GM12875 (cell line): ENCODE results near the gene SNHG17.
A peak's percentile ranks its signal among the peaks of the same experiment; 100 is the strongest.
"Not testable (repeated sequence)": the region's sequence is repeated elsewhere in the genome, so short reads cannot be mapped to it uniquely, and the experiment has no call there.

Experiments
- H3K4me3 ChIP-seq: one replicate; pipeline ENCODE4 v1.5.1; 2011; ENCODE audit warnings: low read depth, low read length, control low read depth
- TF ChIP-seq, protein P1 (sequence below): IDR thresholded peaks from 2 replicates; pipeline ENCODE4 v1.5.1; 2011; ENCODE audit warnings: low read depth, mild to moderate bottlenecking, control low read depth, inconsistent platforms, low read length, moderate library complexity, borderline replicate concordance; ENCODE audit not compliant: insufficient read depth

SNHG17 gene

GRCh38 chr20:38446441-38447209 lies 11.5 kb upstream of the SNHG17 start:
- TF ChIP-seq, protein P1, sequence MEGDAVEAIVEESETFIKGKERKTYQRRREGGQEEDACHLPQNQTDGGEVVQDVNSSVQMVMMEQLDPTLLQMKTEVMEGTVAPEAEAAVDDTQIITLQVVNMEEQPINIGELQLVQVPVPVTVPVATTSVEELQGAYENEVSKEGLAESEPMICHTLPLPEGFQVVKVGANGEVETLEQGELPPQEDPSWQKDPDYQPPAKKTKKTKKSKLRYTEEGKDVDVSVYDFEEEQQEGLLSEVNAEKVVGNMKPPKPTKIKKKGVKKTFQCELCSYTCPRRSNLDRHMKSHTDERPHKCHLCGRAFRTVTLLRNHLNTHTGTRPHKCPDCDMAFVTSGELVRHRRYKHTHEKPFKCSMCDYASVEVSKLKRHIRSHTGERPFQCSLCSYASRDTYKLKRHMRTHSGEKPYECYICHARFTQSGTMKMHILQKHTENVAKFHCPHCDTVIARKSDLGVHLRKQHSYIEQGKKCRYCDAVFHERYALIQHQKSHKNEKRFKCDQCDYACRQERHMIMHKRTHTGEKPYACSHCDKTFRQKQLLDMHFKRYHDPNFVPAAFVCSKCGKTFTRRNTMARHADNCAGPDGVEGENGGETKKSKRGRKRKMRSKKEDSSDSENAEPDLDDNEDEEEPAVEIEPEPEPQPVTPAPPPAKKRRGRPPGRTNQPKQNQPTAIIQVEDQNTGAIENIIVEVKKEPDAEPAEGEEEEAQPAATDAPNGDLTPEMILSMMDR: peak; percentile 97
- peak overlapping the region; percentile 70 for H3K4me3 ChIP-seq

GRCh38 chr20:38445901-38446425 lies 10.8 kb upstream of the SNHG17 start:
- TF ChIP-seq, protein P1: no peak
- no peak overlapping the region for H3K4me3 ChIP-seq

DNA sequence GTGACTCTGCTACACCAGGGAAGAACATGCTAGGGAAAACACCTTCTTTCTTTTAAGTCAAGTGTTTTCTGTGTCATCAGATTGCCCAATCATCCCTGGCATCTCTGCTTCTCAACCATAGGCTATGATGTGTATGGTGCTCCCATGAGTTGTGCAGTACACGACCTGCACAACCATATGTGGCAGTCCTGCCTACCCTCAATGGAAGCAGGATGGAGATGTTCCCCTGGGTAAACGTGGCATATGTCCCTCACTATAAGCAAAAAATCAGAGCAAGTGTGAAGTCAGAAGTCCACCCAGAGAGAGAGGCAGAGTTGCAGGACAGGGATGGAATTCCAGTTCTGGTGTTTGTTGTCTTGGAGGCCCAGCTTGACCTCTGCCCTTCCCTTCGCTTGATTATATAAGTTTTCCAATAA lies 10.3 kb upstream of the SNHG17 start:
- TF ChIP-seq, protein P1: no peak
- no peak overlapping the region for H3K4me3 ChIP-seq

- H3K4me3 ChIP-seq: no peak overlapping the region
These were observed 6.8 kb upstream of the SNHG17 start for GRCh38 chr20:38441916-38442315.

GRCh38 chr20:38441110-38441509 lies 6.0 kb upstream of the SNHG17 start:
- H3K4me3 ChIP-seq: not testable (repeated sequence)

More at GRCh38 chr20:38441916-38442315, 6.8 kb upstream of the SNHG17 start:
- TF ChIP-seq, protein P1: no peak

- TF ChIP-seq, protein P1: no peak
- no peak overlapping the region for H3K4me3 ChIP-seq
These were observed 2.7 kb upstream of the SNHG17 start for GRCh38 chr20:38437796-38438195.

DNA sequence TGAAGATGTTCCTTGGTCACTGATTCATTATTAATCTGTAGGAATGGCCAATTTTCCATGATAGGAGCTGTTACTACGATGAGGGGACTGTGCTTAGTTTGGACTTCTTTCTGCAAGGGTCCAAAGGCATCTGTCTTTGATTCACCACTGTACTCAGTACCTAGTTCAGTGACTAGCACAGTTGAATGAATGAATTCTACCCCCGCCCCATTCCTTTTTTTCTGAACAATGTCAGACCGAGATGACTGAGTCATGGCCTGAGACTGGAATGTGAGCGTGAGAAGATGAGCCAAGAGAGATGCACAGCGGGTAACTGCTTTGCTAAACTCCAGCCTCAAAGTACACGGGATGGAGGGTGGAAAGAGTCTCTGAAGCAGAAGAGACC lies 419 bp upstream of the SNHG17 start:
- no peak overlapping the region for H3K4me3 ChIP-seq
- TF ChIP-seq, protein P1: no peak
